GM12865 (cell line): Measurements from ENCODE around the gene SURF4.
"Not testable (repeated sequence)": the region's sequence is repeated elsewhere in the genome, so short reads cannot be mapped to it uniquely, and the experiment has no call there.

ENCODE experiments used
- DNase-seq: peaks from one replicate; pipeline ENCODE4 v3.0.0; 2010; ENCODE audit warnings: low read depth
- H3K4me3 ChIP-seq: 2 replicates; pipeline ENCODE4 v1.5.1; 2011; ENCODE audit warnings: mild to moderate bottlenecking, low read depth, low read length, control low read depth
- TF ChIP-seq, protein P1 (sequence below): IDR thresholded peaks from 2 replicates; pipeline ENCODE4 v1.5.1; 2011; ENCODE audit warnings: low read length, control low read depth, low read depth, inconsistent platforms; ENCODE audit not compliant: insufficient read depth; ENCODE audit errors: missing control alignments

The SURF4 gene

DNA sequence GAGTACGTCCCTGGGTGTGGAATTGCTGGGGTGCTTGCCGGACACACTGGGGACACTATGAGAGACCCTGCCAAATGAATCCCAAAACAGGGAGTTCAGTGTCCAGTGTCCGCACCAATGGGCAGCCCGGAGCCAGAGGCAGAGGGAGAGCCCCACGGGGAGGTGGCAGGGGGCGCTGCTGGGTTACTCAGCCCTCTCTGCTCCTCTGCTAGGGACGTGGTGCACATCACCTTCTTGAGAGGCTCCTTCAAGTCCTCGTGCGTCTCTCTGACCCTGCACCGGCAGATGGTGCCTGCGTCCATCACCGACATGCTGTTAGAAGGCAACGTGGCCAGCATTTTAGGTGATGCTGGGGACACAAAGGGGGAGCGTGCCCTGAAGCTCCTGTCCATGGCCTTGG, 21.1 kb upstream of the SURF4 start:
- TF ChIP-seq, protein P1, sequence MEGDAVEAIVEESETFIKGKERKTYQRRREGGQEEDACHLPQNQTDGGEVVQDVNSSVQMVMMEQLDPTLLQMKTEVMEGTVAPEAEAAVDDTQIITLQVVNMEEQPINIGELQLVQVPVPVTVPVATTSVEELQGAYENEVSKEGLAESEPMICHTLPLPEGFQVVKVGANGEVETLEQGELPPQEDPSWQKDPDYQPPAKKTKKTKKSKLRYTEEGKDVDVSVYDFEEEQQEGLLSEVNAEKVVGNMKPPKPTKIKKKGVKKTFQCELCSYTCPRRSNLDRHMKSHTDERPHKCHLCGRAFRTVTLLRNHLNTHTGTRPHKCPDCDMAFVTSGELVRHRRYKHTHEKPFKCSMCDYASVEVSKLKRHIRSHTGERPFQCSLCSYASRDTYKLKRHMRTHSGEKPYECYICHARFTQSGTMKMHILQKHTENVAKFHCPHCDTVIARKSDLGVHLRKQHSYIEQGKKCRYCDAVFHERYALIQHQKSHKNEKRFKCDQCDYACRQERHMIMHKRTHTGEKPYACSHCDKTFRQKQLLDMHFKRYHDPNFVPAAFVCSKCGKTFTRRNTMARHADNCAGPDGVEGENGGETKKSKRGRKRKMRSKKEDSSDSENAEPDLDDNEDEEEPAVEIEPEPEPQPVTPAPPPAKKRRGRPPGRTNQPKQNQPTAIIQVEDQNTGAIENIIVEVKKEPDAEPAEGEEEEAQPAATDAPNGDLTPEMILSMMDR = no peak
- no peak for DNase-seq

GRCh38 chr9:133394687-133395271, 18.9 kb upstream of the SURF4 start:
- TF ChIP-seq, protein P1 = no peak
- DNase-seq = no peak
- no peak overlapping the region for H3K4me3 ChIP-seq

More for the DNA sequence above, 21.1 kb upstream of the SURF4 start:
- H3K4me3 ChIP-seq = no peak overlapping the region

GRCh38 chr9:133393399-133393798, 17.5 kb upstream of the SURF4 start:
- DNase-seq = no peak
- H3K4me3 ChIP-seq = no peak overlapping the region
- TF ChIP-seq, protein P1 = no peak

- H3K4me3 ChIP-seq, DNase-seq: not testable (repeated sequence)
These were observed 16.4 kb upstream of the SURF4 start for GRCh38 chr9:133392308-133392707.

GRCh38 chr9:133391449-133391848, 15.6 kb upstream of the SURF4 start:
- H3K4me3 ChIP-seq, DNase-seq: not testable (repeated sequence)

DNA sequence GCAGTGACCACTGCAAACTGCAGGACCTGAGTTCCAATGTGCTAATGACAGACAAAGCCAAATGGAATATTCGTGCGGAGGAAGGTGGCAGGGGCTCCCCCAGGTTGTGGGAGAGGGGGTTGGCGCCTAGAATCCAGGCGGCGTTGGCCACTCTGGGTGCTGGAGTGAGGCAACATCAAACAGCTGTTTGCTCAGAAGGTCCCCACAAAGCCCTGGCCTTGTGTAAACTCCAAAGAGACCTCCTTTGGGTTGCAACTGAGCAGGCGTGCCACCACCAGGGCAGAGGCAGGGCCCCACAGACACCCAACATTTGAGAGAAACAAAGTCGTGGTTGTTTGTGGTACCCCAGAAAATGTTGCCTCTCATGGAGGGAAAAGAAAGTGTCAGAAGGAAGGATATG, 14.9 kb upstream of the SURF4 start:
- DNase-seq = no peak
- H3K4me3 ChIP-seq = no peak overlapping the region
- TF ChIP-seq, protein P1 = no peak

GRCh38 chr9:133389562-133389961, 13.7 kb upstream of the SURF4 start:
- TF ChIP-seq, protein P1 = no peak
- no peak overlapping the region for H3K4me3 ChIP-seq
- no peak for DNase-seq

GRCh38 chr9:133389025-133389557, 13.2 kb upstream of the SURF4 start:
- TF ChIP-seq, protein P1 = no peak
- DNase-seq = no peak
- no peak overlapping the region for H3K4me3 ChIP-seq
